GM21360 (cell line): Measurements from ENCODE around the gene SLC2A4.

Source experiments
- ATAC-seq: cut with Tn5 transposase; IDR thresholded peaks from one replicate; pipeline ENCODE4 v1.9.1; 2021; ENCODE audit warnings: mild to moderate bottlenecking, moderate library complexity; ENCODE audit not compliant: unreplicated experiment

SLC2A4 gene

GRCh38 chr17:7296189-7296861, 14.8 kb downstream of the SLC2A4 start:
- ATAC-seq: no peak

DNA sequence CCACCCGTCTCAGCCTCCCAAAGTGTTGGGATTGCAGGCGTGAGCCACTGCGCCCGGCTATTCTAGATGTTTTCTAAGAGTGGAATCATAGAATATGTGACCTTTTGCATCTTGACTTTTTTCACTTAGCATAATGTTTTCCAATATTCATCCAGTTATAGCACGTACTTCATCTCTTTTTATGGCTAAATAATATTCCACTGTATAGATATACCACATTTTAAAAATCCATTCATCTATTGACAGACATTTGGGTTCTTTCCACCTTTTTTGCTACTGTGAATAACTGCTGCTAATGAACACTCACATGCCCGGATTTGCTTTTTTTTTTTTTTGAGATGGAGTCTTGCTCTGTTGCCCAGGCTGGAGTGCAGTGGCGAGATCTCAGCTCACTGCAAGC, 22.7 kb downstream of the SLC2A4 start:
- no peak for ATAC-seq

DNA sequence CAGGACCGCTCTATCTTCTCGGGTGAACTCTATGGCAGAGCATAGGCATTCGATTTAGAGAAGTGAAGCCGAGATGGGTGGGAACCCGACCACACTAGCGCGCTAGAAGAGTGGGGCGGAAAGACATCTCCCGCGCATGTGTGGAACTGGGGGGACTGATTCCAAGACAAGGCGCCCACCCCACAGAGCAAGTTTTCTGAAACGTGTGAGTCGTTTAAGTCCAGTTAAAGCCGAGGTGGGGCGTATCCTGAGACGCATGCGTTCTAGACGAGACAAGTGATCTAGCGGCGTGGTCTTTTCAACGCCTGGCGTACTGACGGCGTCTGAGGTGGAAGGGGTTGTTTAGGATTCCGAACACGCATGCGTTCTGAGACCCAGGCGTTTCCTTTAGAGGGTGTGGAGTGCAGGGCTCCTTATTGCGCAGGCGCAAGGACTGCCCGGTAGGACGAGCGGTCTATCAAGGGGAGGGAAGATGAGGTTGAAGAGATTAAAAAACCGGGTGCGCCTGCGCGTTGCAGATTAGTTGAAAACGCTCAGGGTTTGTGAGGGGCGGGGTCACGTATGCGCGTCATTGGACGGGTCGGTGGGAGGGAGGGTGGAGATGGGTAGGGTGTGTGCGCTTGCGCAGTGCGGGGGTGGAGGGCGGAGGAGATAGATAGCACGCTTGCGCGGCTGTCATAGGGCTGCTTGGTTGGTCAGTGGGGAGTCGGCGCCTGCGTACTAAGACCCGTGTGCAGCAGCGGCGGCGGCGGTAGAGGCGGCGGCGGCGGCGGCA, 25.6 kb downstream of the SLC2A4 start, which contains the start of gene EIF5A:
EIF5A (plus strand) TSS at position 718 of the 775 bp plus-strand sequence. CDS start 2,008 bp downstream, outside the sequence.
- peak; percentile 55 for ATAC-seq

- ATAC-seq: peak; percentile 3
Observed at GRCh38 chr17:7307686-7308624, 26.4 kb downstream of the SLC2A4 start.

DNA sequence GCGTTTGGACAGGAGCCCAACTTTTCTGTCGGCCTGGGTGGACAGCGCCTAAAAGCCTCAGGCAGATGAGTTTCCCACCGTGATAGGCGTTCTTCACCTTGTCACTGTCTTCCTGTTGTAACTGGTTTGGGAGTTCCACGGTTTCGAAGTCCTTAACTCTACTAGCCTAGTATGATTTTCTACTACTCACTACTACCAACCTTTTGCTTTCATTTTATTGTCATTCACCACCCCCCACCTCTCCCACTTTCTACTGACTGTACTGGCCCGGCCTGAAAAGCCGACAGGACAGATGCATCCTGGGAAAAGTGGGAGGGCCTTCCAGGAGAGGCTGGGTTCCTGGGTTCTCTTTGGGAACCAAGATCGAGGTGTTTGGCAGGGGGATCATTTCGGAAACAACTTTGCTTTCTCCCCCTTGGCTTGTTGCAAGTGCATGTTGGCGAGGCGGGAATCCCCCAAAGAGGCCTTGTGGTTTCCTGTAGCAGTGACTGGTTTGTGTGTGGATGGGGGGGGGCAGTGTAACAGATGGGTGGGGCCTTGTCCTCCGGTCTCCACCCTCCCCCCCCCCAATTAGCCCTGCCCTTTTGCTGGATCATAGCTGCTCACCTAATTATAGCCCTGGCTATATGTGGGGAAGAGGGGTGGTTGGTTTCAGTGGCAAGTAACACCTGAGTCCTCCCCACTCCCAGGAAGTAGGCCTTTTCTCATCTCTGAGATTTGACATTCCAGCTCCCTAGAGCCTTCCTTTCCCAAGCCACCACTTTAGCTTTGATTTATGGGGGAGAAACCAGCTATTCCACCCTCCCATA, 27.3 kb downstream of the SLC2A4 start:
- no peak for ATAC-seq

- no peak for ATAC-seq
Observed at GRCh38 chr17:7309628-7310027, 28.1 kb downstream of the SLC2A4 start.

GRCh38 chr17:7311110-7311705, 29.7 kb downstream of the SLC2A4 start:
- no peak for ATAC-seq

DNA sequence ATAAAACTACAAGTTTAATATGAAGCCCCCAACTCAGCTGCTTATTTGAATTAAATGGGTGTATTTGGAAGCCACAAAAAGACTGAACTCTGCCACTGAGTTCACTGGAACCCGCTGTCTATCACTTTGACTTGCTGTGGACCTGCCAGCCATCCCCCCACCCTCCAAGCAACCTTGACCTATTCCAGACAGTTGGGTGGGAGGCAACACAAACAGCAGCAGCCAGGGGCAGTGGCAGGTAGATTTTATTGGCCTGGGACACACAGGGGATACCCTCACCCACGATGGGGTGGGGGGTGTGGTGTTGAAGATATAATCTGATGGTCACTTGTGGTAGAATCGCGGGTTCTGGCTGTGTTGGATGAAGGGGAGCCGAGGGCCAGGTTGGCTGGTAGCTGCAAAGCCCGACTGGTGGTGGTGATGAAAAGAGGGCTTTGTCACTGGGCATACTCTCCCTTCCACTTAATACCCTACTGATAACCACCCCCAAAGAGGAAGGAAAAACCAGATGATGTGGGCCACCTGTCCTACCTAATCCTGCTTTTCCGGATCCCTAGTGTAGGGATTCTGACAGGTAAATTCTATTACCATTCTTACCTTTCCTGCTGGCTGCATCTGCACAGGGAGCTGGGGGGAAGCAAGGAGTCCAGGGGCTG, 31.0 kb downstream of the SLC2A4 start:
- no peak for ATAC-seq

DNA sequence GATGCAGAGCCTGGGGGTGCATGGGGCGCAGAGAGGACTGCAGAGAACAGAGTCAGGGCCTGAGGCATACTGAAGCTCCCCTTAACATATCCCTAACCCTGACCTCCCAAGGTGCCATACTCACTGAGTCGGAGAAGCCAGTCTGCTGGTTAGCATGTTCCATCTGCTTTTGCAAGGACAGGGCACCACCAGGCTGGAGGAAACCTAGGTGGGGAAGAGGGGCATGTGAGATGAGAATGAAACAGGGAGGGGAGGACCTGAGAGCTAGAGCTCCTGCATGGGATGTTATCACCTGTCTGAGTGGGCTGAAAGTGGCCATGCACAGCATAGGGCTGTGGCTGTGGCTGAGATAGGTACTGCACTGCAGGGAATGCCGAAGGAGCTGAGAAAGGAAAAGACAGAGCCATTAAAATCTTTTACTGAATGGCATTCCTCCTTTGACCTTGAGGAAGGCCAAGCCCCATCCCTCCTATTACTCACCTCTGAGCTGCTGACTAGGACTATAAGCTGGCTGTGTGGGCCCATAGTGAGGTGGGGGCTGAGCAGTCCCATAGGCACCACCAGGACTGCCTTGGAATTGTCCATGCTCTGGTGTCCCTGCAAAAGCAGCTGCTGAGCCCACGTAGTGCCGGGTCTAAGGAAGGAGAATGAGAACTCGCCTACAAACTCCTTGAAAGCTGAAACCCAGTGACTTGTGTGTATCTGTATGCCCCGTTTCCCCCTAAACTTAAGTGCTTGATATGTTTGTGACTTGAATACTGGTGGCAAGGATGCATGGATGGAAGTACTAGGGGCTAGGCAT, 31.8 kb downstream of the SLC2A4 start:
- ATAC-seq: no peak

GRCh38 chr17:7313890-7314718, 32.6 kb downstream of the SLC2A4 start:
- no peak for ATAC-seq

DNA sequence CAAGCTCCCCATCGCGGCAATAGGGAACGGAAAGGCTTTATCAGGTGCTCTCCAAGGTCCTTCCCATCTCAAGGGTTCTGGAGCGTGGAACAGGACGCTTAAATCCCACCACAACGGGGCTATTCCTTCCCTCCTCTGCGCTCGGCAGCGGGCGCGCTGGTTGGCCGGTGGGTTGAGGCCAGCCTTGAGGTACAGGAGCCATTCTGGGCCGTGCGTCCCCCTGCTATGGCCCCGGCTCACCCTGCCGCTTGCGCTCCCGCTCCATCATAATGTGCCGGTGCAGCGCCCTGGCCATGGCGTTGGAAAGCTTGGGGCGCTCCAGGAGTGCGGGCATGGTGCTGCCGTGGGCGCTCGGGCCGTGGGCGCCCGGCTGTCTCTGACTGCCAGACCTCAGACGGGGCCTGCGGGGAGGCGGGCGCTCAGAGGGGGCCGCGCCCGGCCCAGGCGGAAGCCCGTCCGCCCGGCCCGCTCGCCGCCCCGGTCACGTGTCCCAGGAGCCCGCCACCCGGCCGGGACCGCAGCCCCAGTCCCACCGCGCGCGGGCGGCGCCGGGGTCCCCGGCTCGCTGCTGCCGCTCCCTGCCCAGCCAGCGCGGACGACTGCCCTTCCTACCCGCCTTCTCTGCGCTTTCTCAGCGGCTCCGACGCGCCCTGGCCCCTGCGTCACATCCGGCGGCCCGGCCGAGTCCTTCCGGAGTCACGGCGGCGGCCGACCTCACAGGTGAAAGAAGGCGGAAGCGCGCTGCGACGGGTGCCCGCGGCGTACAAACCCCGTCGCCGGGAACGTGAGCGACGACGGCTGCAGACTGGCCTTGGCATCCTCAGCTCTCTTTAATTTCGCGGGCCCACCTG, 33.4 kb downstream of the SLC2A4 start, which contains the start of gene GPS2:
GPS2 (minus strand) TSS at position 642 of the 851 bp plus-strand sequence; CDS start at position 334, 308 bp downstream.
- ATAC-seq: peak; percentile 57

GRCh38 chr17:7315570-7316235, 34.2 kb downstream of the SLC2A4 start:
- ATAC-seq: no peak

DNA sequence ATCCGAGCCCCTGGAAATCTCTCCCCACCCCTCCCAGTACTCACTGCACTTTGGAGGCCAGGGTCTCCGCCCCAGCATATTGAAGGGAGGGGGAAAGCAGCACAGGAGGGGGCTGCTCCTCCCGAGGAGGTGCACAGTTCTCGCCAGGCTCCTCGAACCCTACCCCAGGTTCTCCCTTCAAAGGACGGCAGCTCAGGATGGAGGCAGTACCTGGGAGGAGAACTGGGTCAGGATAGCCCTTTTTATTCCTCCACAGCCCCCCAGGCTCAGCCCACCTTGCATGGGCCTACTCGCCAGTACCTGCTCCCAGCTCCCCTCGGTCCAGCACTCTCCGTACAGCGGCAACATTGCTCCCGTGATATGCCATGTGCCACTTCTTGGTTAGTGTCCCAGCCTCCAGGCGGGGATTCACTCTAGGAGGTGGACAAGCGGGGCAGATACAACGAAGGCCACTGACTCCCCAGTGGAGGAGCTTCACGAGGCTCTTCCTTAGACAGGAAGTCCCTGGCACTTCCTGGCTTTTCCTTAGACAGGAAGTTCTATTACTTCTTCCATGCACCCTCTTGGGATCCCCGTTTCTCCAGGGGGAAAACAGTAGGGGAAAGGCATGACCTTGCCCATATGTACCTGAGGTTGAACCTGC, 35.8 kb downstream of the SLC2A4 start:
- no peak for ATAC-seq

DNA sequence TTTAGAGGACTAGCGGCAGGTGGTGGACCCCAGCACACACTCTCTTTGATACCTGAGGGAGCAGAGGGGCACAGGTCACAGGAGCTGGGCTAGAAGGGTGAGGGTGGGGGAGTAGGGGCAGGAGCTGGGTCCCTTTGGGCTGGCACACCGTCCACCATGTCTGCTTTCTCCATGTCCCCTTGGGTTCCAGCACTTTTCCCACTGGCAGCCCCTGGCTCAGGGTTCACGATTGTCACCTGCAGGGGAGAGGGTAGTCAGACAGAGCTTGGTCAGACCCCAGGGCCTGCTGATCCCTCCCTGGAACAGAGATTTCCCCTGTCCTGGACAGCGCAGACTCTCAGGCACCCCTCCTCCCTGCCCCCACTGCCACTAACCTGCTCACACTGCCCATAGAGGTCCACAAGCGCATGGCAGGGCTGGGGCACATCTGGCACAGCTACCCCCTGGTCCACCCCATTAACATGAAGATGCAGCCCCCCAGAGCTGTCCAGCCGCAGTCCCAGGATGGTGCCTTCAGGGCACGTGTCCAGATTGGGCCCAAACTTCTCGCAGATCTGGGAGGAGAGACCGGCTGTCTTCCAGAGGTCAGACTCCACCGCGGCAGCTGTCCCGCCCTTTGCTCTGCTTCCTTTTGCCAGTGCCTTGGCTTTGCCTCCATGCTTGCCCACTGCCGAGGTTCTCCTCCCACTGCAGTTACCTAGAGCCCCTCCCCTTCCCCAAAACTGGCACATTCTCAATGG, 36.8 kb downstream of the SLC2A4 start:
- ATAC-seq: no peak

DNA sequence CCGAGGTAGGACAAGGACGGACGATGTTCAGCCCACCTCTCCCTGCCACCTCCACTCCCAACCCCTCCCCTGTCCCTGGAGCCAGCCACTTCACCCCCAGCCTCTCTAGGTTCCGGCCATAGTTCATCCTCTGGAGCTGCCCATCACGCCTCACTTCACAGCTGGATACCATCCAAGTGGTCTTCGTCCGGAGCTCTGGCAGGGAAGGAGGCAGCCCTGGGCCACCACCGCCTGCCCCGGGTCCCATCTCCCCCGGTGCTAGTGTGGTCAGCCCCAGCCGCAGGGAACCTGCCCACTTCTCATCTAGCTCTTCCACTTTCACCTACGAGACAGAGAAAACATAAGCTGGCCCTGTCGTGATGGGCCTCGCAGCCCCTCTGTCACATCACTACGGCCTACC, 39.9 kb downstream of the SLC2A4 start:
- ATAC-seq: no peak
